ENCODE measurements around the gene FRMPD4. TPM values are rescaled to one million over a fixed set of nuclear protein-coding genes. Genes with fewer than 3 reads are reported as not detected.

FRMPD4 gene
- total RNA-seq, 1 donor from 2014 or later = 0.07 TPM

DNA sequence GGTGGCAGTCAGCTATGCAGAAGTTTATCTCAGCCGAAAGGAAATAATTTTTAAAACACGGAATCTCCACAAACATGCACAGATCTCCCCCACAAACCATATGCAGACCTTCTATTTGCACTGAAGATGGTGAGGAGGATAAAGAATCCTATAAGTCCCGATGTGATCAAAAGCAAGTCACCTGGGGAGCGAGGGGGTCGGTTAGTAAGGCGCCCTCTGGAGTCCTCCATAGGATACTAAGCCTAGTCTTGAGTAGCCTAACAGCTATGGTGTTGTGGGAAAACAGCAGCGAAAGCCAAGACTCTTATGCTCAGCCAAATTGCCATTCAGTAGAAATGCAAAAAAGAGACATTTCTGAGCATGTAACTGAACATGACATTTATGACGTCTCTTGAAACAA lies 210.9 kb downstream of the FRMPD4 start:
- Mint-ChIP-seq H3K4me3 (no peak overlapping the region), H3K9me3 (no peaks in the 10 kb centered on the region), H3K36me3 (ENCODE audit: low read depth) (peaks cover 2% of the 10 kb centered on the region), H3K4me1 (no peaks in the 10 kb centered on the region), H3K27ac (ENCODE audit: unreplicated experiment) (no peak overlapping the region), H3K27me3 (ENCODE audit: low read depth) (peaks cover 8% of the 10 kb centered on the region)
- no peak for TF ChIP-seq CTCF (conservative IDR thresholded peaks at IDR 0.05)
- DNase-seq (ENCODE audit: low read depth, low spot score) = no peak

- Mint-ChIP-seq H3K36me3 (ENCODE audit: low read depth) (peaks cover 2% of the 10 kb centered on the region), H3K27ac (ENCODE audit: unreplicated experiment) (no peak overlapping the region)
- DNase-seq (ENCODE audit: low read depth, low spot score) = no peak
Observed at GRCh38 chrX:12352922-12353321, 214.6 kb downstream of the FRMPD4 start.

DNA sequence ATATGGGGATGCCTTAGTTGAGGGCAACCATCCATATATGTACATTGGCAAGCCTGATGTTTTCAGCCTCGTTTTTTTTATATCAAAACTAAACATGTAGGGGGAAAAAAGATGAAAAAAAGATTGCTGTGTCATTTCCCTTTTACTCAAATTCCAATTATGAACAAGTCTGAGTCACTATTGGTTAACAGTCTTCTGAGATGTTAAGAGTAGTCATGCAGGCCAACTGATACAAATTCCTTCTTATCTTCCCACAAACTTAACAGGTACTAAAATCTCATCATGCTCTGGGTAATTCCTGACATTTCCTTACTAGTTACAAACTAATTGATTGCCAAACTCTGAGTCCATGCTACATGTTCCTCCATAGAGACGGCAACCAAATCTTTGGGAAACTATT lies 222.1 kb downstream of the FRMPD4 start:
- Mint-ChIP-seq H3K27me3 (ENCODE audit: low read depth) (peaks cover 5% of the 10 kb centered on the region), H3K27ac (ENCODE audit: unreplicated experiment) (no peak overlapping the region), H3K4me3 (no peak overlapping the region), H3K4me1 (no peaks in the 10 kb centered on the region), H3K9me3 (peaks cover 5% of the 10 kb centered on the region), H3K36me3 (ENCODE audit: low read depth) (no peaks in the 10 kb centered on the region)
- DNase-seq (ENCODE audit: low read depth, low spot score) = no peak
- no peak for TF ChIP-seq CTCF (conservative IDR thresholded peaks at IDR 0.05)

More at GRCh38 chrX:12352922-12353321, 214.6 kb downstream of the FRMPD4 start:
- Mint-ChIP-seq H3K9me3 (no peaks in the 10 kb centered on the region), H3K4me3 (no peak overlapping the region), H3K4me1 (no peaks in the 10 kb centered on the region), H3K27me3 (ENCODE audit: low read depth) (peaks cover 10% of the 10 kb centered on the region)
- no peak for TF ChIP-seq CTCF (conservative IDR thresholded peaks at IDR 0.05)

GRCh38 chrX:12360986-12361598 lies 222.8 kb downstream of the FRMPD4 start:
- no peaks in the 10 kb centered on the region for H3K4me1 Mint-ChIP-seq
- no peak overlapping the region for H3K4me3 Mint-ChIP-seq
- H3K27me3 Mint-ChIP-seq (ENCODE audit: low read depth) = no peaks in the 10 kb centered on the region
- peaks cover 5% of the 10 kb centered on the region for H3K9me3 Mint-ChIP-seq
- no peak for TF ChIP-seq CTCF (conservative IDR thresholded peaks at IDR 0.05)
- DNase-seq (ENCODE audit: low read depth, low spot score) = no peak
- H3K36me3 Mint-ChIP-seq (ENCODE audit: low read depth) = no peaks in the 10 kb centered on the region
- no peak overlapping the region for H3K27ac Mint-ChIP-seq (ENCODE audit: unreplicated experiment)

DNA sequence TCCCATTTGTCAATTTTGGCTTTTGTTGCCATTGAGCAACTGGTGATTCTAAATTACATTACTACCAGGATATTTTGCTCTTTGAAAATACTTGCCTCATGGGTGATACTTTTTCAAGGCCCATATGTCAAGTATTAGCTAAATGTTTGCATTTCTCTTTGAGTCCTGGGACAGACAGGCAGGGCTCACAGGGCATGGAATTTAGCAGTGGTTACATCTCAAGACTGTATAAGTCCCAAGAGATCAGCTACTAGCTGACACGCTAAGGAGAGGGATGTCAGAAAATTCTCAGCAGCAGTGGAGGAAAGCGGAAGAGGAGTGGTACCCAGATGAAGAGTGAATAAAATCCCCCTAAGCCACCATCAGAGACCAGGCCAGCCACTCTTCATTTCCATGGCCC lies 224.9 kb downstream of the FRMPD4 start:
- H3K27me3 Mint-ChIP-seq (ENCODE audit: low read depth) = no peaks in the 10 kb centered on the region
- TF ChIP-seq CTCF (conservative IDR thresholded peaks at IDR 0.05) = no peak
- peaks cover 7% of the 10 kb centered on the region for H3K9me3 Mint-ChIP-seq
- H3K4me1 Mint-ChIP-seq = no peaks in the 10 kb centered on the region
- no peaks in the 10 kb centered on the region for H3K36me3 Mint-ChIP-seq (ENCODE audit: low read depth)
- no peak overlapping the region for H3K4me3 Mint-ChIP-seq
- no peak for DNase-seq (ENCODE audit: low read depth, low spot score)
- H3K27ac Mint-ChIP-seq (ENCODE audit: unreplicated experiment) = no peak overlapping the region
